GM12878 (cell line): ENCODE measurements around the gene RASGRP3. TPM values are rescaled to one million over a fixed set of nuclear protein-coding genes. Genes with fewer than 3 reads are reported as not detected.

ENCODE experiments used
- ATAC-seq: fragments of 200-7000 bp; cut with Tn5 transposase; 3 replicates; pipeline ENCODE4 v1.9.1; 2020; ENCODE audit warnings: mild to moderate bottlenecking, moderate library complexity
- BruUV-seq: library from RNA; stranded (reverse); fragments of 400-500 nt; replicated peaks from 2 replicates; lab custom pipeline; 2021; lab: Mats Ljungman, UMichigan
- CTCF ChIA-PET: fragments of 300-600 bp; sonication (Branson Sonifier 250); formaldehyde crosslinking; extraction: SDS; loops from one replicate; lab custom pipeline; 2021; ENCODE audit warnings: inconsistent platforms; lab: Yijun Ruan, JAX
- POLR2A ChIA-PET: fragments of 350-600 bp; formaldehyde crosslinking; extraction: SDS; loops from one replicate; lab custom pipeline; 2021; ENCODE audit warnings: inconsistent platforms; lab: Charles Lee
- RAD21 ChIA-PET: fragments of 300-600 bp; sonication (Branson Sonifier 250); formaldehyde crosslinking; loops from one replicate; lab custom pipeline; 2023; ENCODE audit warnings: antibody characterized with exemption; ENCODE audit not compliant: unreplicated experiment; lab: Charles Lee
- SMC1A ChIA-PET: fragments of 300-600 bp; sonication (Branson Sonifier 250); formaldehyde crosslinking; loops from one replicate; lab custom pipeline; 2023; ENCODE audit not compliant: unreplicated experiment, uncharacterized antibody; lab: Charles Lee
- DNase-seq: peaks from one replicate; pipeline ENCODE4 v3.0.0-alpha.2; 2011; ENCODE audit warnings: low read depth, low spot score
- FAIRE-seq: peaks from 3 replicates; lab custom pipeline; 2011; peaks lifted over from hg19 to GRCh38; lab: Jason Lieb, UNC
- H2AFZ ChIP-seq: 2 replicates; pipeline ENCODE4 v1.6.0; 2011; ENCODE audit warnings: low read depth, low read length, control low read depth; ENCODE audit not compliant: control insufficient read depth
- H3K27ac ChIP-seq: 2 replicates; pipeline ENCODE4 v1.5.1; 2011; ENCODE audit warnings: control low read depth; ENCODE audit not compliant: control insufficient read depth, insufficient read depth
- H3K27me3 ChIP-seq, 2 experiments: replicated peaks in 1 of 2; 2 replicates each; pipeline versions ENCODE4 v1.6.0 to v1.6.1; 2011; ENCODE audit warnings: low read length in 1 of 2; ENCODE audit not compliant: control insufficient read depth in 2 of 2, insufficient read depth in 2 of 2
- H3K36me3 ChIP-seq, 2 experiments: 2 replicates each; pipeline ENCODE4 v1.5.1; 2011; ENCODE audit warnings: low read length in 1 of 2; ENCODE audit not compliant: control insufficient read depth in 2 of 2, insufficient read depth in 2 of 2
- H3K4me1 ChIP-seq: 2 replicates; pipeline ENCODE4 v1.6.1; 2011; ENCODE audit warnings: mild to moderate bottlenecking, low read length, moderate library complexity, mixed read lengths; ENCODE audit not compliant: control insufficient read depth, insufficient read depth
- H3K4me2 ChIP-seq: 2 replicates; pipeline ENCODE4 v1.6.0; 2011; ENCODE audit warnings: control low read depth; ENCODE audit not compliant: control insufficient read depth, insufficient read depth
- H3K4me3 ChIP-seq: fragments of 200-600 bp; sonication (generic); 2 replicates; pipeline ENCODE4 v1.5.1; 2016
- H3K79me2 ChIP-seq: 2 replicates; pipeline ENCODE4 v1.6.0; 2011; ENCODE audit warnings: low read length; ENCODE audit not compliant: control insufficient read depth, insufficient read depth
- H3K9ac ChIP-seq: 2 replicates; pipeline ENCODE4 v1.8.0; 2011; ENCODE audit warnings: low read length, control low read depth, mixed read lengths; ENCODE audit not compliant: control insufficient read depth, insufficient read depth
- H3K9me3 ChIP-seq: replicated peaks from 3 replicates; pipeline ENCODE4 v1.5.1; 2011; ENCODE audit warnings: mild to moderate bottlenecking, low read length; ENCODE audit not compliant: control insufficient read depth, insufficient read depth
- H4K20me1 ChIP-seq: 2 replicates; pipeline ENCODE4 v1.6.0; 2011; ENCODE audit not compliant: control insufficient read depth, insufficient read depth
- ATF2 ChIP-seq: IDR thresholded peaks from 2 replicates; pipeline ENCODE4 v1.6.1; 2012; ENCODE audit warnings: low read length, inconsistent platforms
- ESRRA ChIP-seq: IDR thresholded peaks from 2 replicates; pipeline ENCODE4 v1.6.1; 2012; ENCODE audit warnings: mild to moderate bottlenecking, low read length, improper control_type of control experiment
- NR2C2 ChIP-seq: IDR thresholded peaks from 2 replicates; pipeline ENCODE4 v1.6.1; 2011; ENCODE audit warnings: borderline replicate concordance, low read depth; ENCODE audit not compliant: control insufficient read depth, insufficient read length
- WGBS: methylation state at CpG from one replicate; pipeline ENCODE4 v1.1.6; 2016; ENCODE audit warnings: low lambda C conversion rate; ENCODE audit not compliant: insufficient replicate concordance, insufficient coverage; ENCODE audit errors: missing lambda C conversion rate; 5-methylcytosine and 5-hydroxymethylcytosine counted together
- in situ Hi-C: fragments of 300-500 bp; cut with MboI; formaldehyde crosslinking; loops from 9 replicates; pipeline ENCODE4 v1.14.3; 2018; ENCODE audit warnings: mixed read lengths
- intact Hi-C: fragments of 100-400 bp; cut with micrococcal nuclease; formaldehyde crosslinking; loops from one replicate; pipeline ENCODE4 v1.14.2; 2022; ENCODE audit not compliant: unreplicated experiment
- polyA plus RNA-seq, 11 experiments: library from polyadenylated mRNA; depleted of rRNA in 4 of 11; unstranded in 6 of 11; stranded (reverse) in 5 of 11; fragments of >200 nt; fragmentation: Nextera tagmentation in 4 of 11; fragmentation: Illumina TruSeq in 1 of 11; extraction: Ambion mirVana in 4 of 11; extraction: Trizol in 1 of 11; gene quantifications; 1 replicate in 1 of 11; 2 replicates in 10 of 11; pipeline versions ENCODE4 v1.2.1 to v1.2.3, GENCODE V29; 2011 to 2016; ENCODE audit warnings: inconsistent platforms in 2 of 11, missing spikeins in 2 of 11, low read depth in 1 of 11
- total RNA-seq, 4 experiments: library from RNA; depleted of rRNA in 3 of 4; stranded (reverse); fragments of >200 nt in 3 of 4; fragmentation: Illumina TruSeq in 1 of 4; extraction: Trizol in 1 of 4; gene quantifications; 2 replicates each; pipeline versions ENCODE4 v1.2.1 to v1.2.3, GENCODE V29; 2013 to 2021
- TF ChIP-seq, protein P1 (sequence below): IDR thresholded peaks from 2 replicates; pipeline ENCODE4 v1.6.1; 2011; ENCODE audit warnings: low read depth, low read length, improper control_type of control experiment, borderline replicate concordance

RASGRP3 gene
- total and polyA plus RNA-seq, 10 of the 15 experiments (the other 5 are each of a cell fraction or from before 2014, with no cell fraction given), result 31.6 to 106 (median 64.7) TPM

DNA sequence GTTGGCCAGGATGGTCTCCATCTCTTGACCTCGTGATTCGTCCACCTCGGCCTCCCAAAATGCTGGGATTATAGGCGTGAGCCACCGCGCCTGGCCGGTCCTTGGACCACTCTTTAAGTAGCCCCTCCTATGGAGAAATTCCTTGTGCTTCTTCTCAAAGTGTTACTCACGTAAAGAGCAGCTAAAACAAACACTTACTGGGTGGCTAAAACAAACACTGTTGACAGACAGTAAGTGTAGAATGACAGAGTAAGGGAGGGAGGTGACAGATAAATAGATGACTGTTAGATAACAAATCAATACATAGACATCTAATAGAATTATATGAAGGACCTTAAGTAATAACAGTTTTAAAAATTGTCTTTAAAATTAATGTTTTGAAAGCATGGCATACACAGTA is 40.9 kb upstream of the RASGRP3 start:
- POLR2A ChIA-PET, result no interaction called here
- FAIRE-seq, result no peak

More for the DNA sequence above, 40.9 kb upstream of the RASGRP3 start:
- ChIA-PET CTCF (interaction anchor here (1.8 kb wide), 1 partner anchor 16 kb away, joined by 4 read pairs; no protein-coding TSS in a partner anchor), RAD21 (no interaction called here), SMC1A (no interaction called here)
- BruUV-seq, result no TSS peak
- 62% methylated on average over 8 of the region's 8 CpGs for WGBS
- no peak overlapping the region for H2AFZ ChIP-seq
- H3K27me3 ChIP-seq, result no peaks in the 10 kb centered on the region
- in situ Hi-C loops, result no loop called here
- DNase-seq (no peak), ATAC-seq (no peak)
- H3K36me3 ChIP-seq, result no peaks in the 10 kb centered on the region
- no peaks in the 10 kb centered on the region for H3K9me3 ChIP-seq
- no peaks in the 10 kb centered on the region for H3K79me2 ChIP-seq
- H3K4me2 ChIP-seq, result no peak overlapping the region
- H3K27ac ChIP-seq, result no peak overlapping the region
- H3K4me3 ChIP-seq, result no peak overlapping the region
- H3K9ac ChIP-seq, result no peak overlapping the region
- H4K20me1 ChIP-seq, result no peaks in the 10 kb centered on the region
- intact Hi-C loops, result no loop called here
- TF ChIP-seq NR2C2, result no peak
- no peak for TF ChIP-seq ATF2
- TF ChIP-seq, protein P1, sequence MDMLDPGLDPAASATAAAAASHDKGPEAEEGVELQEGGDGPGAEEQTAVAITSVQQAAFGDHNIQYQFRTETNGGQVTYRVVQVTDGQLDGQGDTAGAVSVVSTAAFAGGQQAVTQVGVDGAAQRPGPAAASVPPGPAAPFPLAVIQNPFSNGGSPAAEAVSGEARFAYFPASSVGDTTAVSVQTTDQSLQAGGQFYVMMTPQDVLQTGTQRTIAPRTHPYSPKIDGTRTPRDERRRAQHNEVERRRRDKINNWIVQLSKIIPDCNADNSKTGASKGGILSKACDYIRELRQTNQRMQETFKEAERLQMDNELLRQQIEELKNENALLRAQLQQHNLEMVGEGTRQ, result no peak
- no peak for TF ChIP-seq ESRRA
- no peaks in the 10 kb centered on the region for H3K4me1 ChIP-seq
